PC-9 (cell line): ENCODE data around the gene MST1. TPM values are rescaled to one million over a fixed set of nuclear protein-coding genes. Genes with fewer than 3 reads are reported as not detected.

Source experiments
- BruUV-seq: library from RNA; stranded (reverse); fragments of 400-500 nt; replicated peaks from 2 replicates; lab custom pipeline; 2021; lab: Mats Ljungman, UMichigan
- CTCF ChIA-PET: fragments of 300-600 bp; sonication (Branson Sonifier 250); formaldehyde crosslinking; loops from one replicate; lab custom pipeline; 2022; ENCODE audit warnings: antibody characterized with exemption; lab: Charles Lee
- POLR2A ChIA-PET: fragments of 300-600 bp; sonication (Branson Sonifier 250); formaldehyde crosslinking; loops from one replicate; lab custom pipeline; 2022; ENCODE audit warnings: antibody characterized with exemption; ENCODE audit not compliant: unreplicated experiment; lab: Charles Lee
- DNase-seq, 2 experiments: peaks; one replicate each; pipeline versions ENCODE4 v3.0.0 to v3.0.0-alpha.2; 2015 to 2022; ENCODE audit warnings: mixed read lengths in 1 of 2
- H2AFZ ChIP-seq: fragments of 200-600 bp; sonication (generic); 2 replicates; pipeline ENCODE4 v1.8.1; 2017; ENCODE audit warnings: antibody characterized with exemption
- H3F3A ChIP-seq: fragments of 200-600 bp; sonication (generic); 2 replicates; pipeline ENCODE4 v1.8.1; 2017; ENCODE audit warnings: antibody characterized with exemption, mild to moderate bottlenecking, low read depth; ENCODE audit not compliant: insufficient read depth
- H3K27ac ChIP-seq: fragments of 200-600 bp; sonication (generic); 2 replicates; pipeline ENCODE4 v1.6.1; 2016; ENCODE audit warnings: mixed run types
- H3K27me3 ChIP-seq: fragments of 200-600 bp; sonication (generic); 2 replicates; pipeline ENCODE4 v1.6.1; 2016; ENCODE audit warnings: low read depth, mixed run types; ENCODE audit not compliant: insufficient read depth
- H3K36me3 ChIP-seq: fragments of 200-600 bp; sonication (generic); 2 replicates; pipeline ENCODE4 v1.6.1; 2016; ENCODE audit warnings: low read depth, mixed run types
- H3K4me1 ChIP-seq: fragments of 200-600 bp; sonication (generic); replicated peaks from 2 replicates; pipeline ENCODE4 v1.6.1; 2016; ENCODE audit warnings: mixed run types; ENCODE audit not compliant: insufficient read depth
- H3K4me2 ChIP-seq: fragments of 200-600 bp; sonication (generic); 2 replicates; pipeline ENCODE4 v1.6.1; 2017; ENCODE audit warnings: mixed run types
- H3K4me3 ChIP-seq: fragments of 200-600 bp; sonication (generic); 2 replicates; pipeline ENCODE4 v1.6.1; 2016; ENCODE audit warnings: mixed run types
- H3K79me2 ChIP-seq: fragments of 200-600 bp; sonication (generic); 2 replicates; pipeline ENCODE4 v1.6.1; 2017; ENCODE audit warnings: low read depth, mixed run types
- H3K9me2 ChIP-seq: fragments of 200-600 bp; sonication (generic); 2 replicates; pipeline ENCODE4 v1.8.1; 2017; ENCODE audit warnings: mild to moderate bottlenecking; ENCODE audit not compliant: insufficient read depth
- H3K9me3 ChIP-seq: fragments of 200-600 bp; sonication (generic); 2 replicates; pipeline ENCODE4 v1.8.1; 2016; ENCODE audit warnings: low read depth; ENCODE audit not compliant: insufficient read depth
- H4K20me1 ChIP-seq: fragments of 200-600 bp; sonication (generic); 2 replicates; pipeline ENCODE4 v1.8.1; 2017; ENCODE audit not compliant: insufficient read depth
- EZH2 ChIP-seq: fragments of 200-600 bp; sonication (generic); IDR thresholded peaks from 2 replicates; pipeline ENCODE4 v1.8.0; 2017; ENCODE audit warnings: antibody characterized with exemption, low read depth
- intact Hi-C: fragments of 100-400 bp; cut with micrococcal nuclease; formaldehyde crosslinking; loops from one replicate; pipeline ENCODE4 v1.10.0; 2022; ENCODE audit not compliant: unreplicated experiment
- total RNA-seq: library from RNA; stranded (reverse); gene quantifications from 2 replicates; pipeline ENCODE4 v1.2.3, GENCODE V29; 2021
- TF ChIP-seq, protein P1 (sequence below): fragments of 200-600 bp; sonication (generic); conservative IDR thresholded peaks from 2 replicates; pipeline ENCODE4 v1.6.1; 2017; ENCODE audit warnings: mixed run types, antibody characterized with exemption, mild to moderate bottlenecking, moderate library complexity

The MST1 gene
- total RNA-seq, 1 experiment from 2014 or later: 10.4 TPM

DNA sequence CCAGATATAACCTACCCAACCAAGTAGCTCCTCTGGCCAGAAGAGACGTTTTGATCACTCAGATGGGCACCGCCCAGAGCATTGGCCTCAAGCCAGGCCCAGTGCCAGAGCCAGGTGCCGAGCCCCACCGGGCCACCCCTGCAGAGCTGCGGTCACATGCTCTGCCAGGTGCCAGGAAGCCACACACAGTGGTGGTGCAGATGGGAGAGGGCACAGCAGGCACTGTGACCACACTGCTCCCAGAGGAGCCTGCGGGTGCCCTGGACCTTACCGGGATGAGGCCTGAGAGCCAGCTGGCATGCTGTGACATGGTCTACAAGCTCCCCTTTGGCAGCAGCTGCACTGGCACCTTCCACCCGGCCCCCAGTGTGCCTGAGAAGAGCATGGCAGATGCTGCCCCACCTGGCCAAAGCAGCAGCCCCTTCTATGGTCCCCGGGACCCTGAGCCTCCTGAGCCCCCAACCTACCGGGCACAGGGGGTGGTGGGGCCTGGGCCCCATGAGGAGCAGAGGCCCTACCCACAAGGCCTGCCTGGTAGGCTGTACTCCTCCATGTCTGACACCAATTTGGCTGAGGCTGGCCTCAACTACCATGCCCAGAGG, 34.2 kb downstream of the MST1 start:
- H3K9me2 ChIP-seq: no peaks in the 10 kb centered on the region
- no peak overlapping the region for H2AFZ ChIP-seq
- no peaks in the 10 kb centered on the region for H3F3A ChIP-seq
- CTCF ChIA-PET: no interaction called here
- no peak overlapping the region for H3K27ac ChIP-seq
- POLR2A ChIA-PET: interaction anchor here (0.6 kb wide), 1 partner anchor 92 kb away, joined by 3 read pairs; no protein-coding TSS in a partner anchor
- H3K9me3 ChIP-seq: no peaks in the 10 kb centered on the region
- H3K4me3 ChIP-seq: no peak overlapping the region
- TF ChIP-seq EZH2: no peak
- TF ChIP-seq, protein P1, sequence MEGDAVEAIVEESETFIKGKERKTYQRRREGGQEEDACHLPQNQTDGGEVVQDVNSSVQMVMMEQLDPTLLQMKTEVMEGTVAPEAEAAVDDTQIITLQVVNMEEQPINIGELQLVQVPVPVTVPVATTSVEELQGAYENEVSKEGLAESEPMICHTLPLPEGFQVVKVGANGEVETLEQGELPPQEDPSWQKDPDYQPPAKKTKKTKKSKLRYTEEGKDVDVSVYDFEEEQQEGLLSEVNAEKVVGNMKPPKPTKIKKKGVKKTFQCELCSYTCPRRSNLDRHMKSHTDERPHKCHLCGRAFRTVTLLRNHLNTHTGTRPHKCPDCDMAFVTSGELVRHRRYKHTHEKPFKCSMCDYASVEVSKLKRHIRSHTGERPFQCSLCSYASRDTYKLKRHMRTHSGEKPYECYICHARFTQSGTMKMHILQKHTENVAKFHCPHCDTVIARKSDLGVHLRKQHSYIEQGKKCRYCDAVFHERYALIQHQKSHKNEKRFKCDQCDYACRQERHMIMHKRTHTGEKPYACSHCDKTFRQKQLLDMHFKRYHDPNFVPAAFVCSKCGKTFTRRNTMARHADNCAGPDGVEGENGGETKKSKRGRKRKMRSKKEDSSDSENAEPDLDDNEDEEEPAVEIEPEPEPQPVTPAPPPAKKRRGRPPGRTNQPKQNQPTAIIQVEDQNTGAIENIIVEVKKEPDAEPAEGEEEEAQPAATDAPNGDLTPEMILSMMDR: no peak
- no peak overlapping the region for H3K4me2 ChIP-seq
- peak in 1 of 2 experiments; percentile 53 for DNase-seq
- no peaks in the 10 kb centered on the region for H4K20me1 ChIP-seq
- no TSS peak for BruUV-seq
- no peaks in the 10 kb centered on the region for H3K27me3 ChIP-seq
- no peaks in the 10 kb centered on the region for H3K79me2 ChIP-seq
- intact Hi-C loops: no loop called here
- H3K4me1 ChIP-seq: no peaks in the 10 kb centered on the region
- H3K36me3 ChIP-seq: no peaks in the 10 kb centered on the region

DNA sequence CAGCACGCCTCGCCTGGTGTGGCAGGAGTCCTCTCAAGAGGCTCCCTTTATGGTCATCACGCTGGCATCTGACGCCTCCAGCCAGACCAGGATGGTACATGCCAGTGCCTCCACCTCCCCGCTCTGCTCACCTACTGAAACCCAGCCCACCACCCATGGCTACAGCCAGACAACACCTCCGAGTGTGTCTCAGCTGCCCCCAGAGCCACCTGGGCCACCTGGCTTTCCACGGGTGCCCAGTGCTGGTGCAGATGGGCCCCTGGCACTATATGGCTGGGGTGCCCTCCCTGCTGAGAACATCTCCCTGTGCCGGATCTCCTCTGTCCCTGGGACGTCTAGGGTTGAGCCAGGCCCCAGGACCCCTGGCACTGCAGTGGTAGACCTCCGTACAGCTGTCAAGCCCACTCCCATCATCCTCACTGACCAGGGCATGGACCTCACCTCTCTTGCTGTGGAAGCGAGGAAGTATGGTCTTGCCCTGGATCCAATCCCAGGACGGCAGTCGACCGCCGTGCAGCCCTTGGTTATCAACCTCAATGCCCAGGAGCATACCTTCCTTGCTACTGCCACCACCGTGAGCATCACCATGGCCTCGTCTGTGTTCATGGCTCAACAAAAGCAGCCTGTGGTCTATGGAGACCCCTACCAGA, 35.0 kb downstream of the MST1 start:
- ChIA-PET POLR2A (no interaction called here), CTCF (no interaction called here)
- H3K4me3 ChIP-seq: no peak overlapping the region
- no peak overlapping the region for H3K27ac ChIP-seq
- TF ChIP-seq, protein P1: no peak
- TF ChIP-seq EZH2: no peak
- no peak overlapping the region for H3K4me2 ChIP-seq
- no peaks in the 10 kb centered on the region for H3K79me2 ChIP-seq
- no TSS peak for BruUV-seq
- no peaks in the 10 kb centered on the region for H3K4me1 ChIP-seq
- no peaks in the 10 kb centered on the region for H3K36me3 ChIP-seq
- no peaks in the 10 kb centered on the region for H3K27me3 ChIP-seq
- H3K9me3 ChIP-seq: no peaks in the 10 kb centered on the region
- no peak for DNase-seq
- no peaks in the 10 kb centered on the region for H3K9me2 ChIP-seq
- H3F3A ChIP-seq: no peaks in the 10 kb centered on the region
- no peak overlapping the region for H2AFZ ChIP-seq
- intact Hi-C loops: no loop called here
- H4K20me1 ChIP-seq: no peaks in the 10 kb centered on the region

DNA sequence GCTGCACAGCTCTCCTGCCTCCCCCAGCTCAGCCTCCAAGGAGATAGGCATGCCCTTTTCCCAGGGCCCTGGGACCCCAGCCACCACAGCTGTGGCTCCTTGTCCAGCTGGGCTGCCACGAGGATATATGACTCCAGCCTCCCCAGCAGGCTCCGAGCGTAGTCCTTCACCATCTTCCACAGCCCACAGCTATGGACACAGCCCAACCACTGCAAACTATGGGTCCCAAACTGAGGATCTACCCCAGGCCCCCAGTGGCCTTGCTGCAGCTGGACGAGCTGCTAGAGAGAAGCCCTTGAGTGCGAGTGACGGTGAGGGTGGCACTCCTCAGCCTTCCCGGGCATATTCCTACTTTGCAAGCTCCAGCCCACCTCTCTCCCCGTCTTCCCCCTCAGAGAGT, 35.7 kb downstream of the MST1 start:
- no peaks in the 10 kb centered on the region for H3K36me3 ChIP-seq
- intact Hi-C loops: no loop called here
- no peak overlapping the region for H3K4me3 ChIP-seq
- no peak overlapping the region for H2AFZ ChIP-seq
- H4K20me1 ChIP-seq: no peaks in the 10 kb centered on the region
- H3K9me2 ChIP-seq: no peaks in the 10 kb centered on the region
- no peaks in the 10 kb centered on the region for H3K79me2 ChIP-seq
- H3K27ac ChIP-seq: no peak overlapping the region
- no peak for TF ChIP-seq EZH2
- TF ChIP-seq, protein P1: no peak
- no peaks in the 10 kb centered on the region for H3K9me3 ChIP-seq
- no peaks in the 10 kb centered on the region for H3K27me3 ChIP-seq
- ChIA-PET CTCF (no interaction called here), POLR2A (no interaction called here)
- no TSS peak for BruUV-seq
- no peaks in the 10 kb centered on the region for H3K4me1 ChIP-seq
- H3K4me2 ChIP-seq: no peak overlapping the region
- no peak for DNase-seq
- no peaks in the 10 kb centered on the region for H3F3A ChIP-seq
